ENCODE measurements around the gene EFNA2. TPM values are rescaled to one million over a fixed set of nuclear protein-coding genes. Genes with fewer than 3 reads are reported as not detected.

EFNA2 gene
- total RNA-seq, 4 donors from 2014 or later, result 30.5 to 112 (median 40.6) TPM

DNA sequence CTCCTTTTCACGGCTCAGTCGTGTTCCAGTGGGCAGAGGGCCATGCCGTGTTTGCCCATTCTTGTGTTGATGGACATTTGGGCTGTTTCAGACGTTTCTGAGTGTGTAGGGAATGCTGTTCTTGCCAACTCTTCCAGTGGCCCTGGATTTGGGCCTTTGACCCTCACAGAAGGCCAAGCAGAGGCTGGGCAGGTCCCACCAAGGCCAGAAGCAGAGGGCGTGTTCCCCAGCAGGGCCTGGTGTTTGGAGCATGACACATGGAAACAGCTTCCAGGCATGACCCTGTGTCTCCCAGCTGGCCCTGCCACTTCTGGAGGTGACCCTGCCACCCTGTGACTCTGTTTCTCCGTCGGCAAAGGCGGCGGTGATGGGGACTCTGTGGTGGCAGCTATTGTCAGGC, 35.9 kb downstream of the EFNA2 start:
- TF ChIP-seq CTCF (IDR thresholded peaks at IDR 0.05) (no peak), POLR2A (IDR thresholded peaks at IDR 0.05) (no peak), POLR2AphosphoS5 (IDR thresholded peaks at IDR 0.05) (no peak), EP300 (IDR thresholded peaks at IDR 0.05; ENCODE audit: low read depth) (no peak)
- intact Hi-C loops (cut with DNase I; ENCODE audit: low total_unique reads) (no loop called here), in situ Hi-C loops (cut with MboI; ENCODE audit: low pct_ligation_motif_present in 1 of 4, low pct_unique_long_range_greater_than_20kb in 1 of 4, low sequenced_read_pairs in 3 of 4) (no loop called here)
- Histone ChIP-seq H3K9me3 (no peaks in the 10 kb centered on the region), H3K36me3 (no peaks in the 10 kb centered on the region), H3K27me3 (peaks cover 94% of the 10 kb centered on the region), H3K4me1 (peaks cover 7 to 14% (median 9%) of the 10 kb centered on the region in 4 donors), H3K4me3 (no peak overlapping the region), H3K27ac (no peak overlapping the region)
- no peak for DNase-seq
- 74% methylated on average over 9 of the region's 9 CpGs; no CpG with 5 or more reads in 1 of the 2 donors for WGBS, 2 donors (ENCODE audit: low coverage in 1 of 2)

GRCh38 chr19:1322198-1322981, 36.7 kb downstream of the EFNA2 start:
- Histone ChIP-seq H3K4me1 (peaks cover 7 to 14% (median 9%) of the 10 kb centered on the region in 4 donors), H3K36me3 (no peaks in the 10 kb centered on the region), H3K27me3 (peaks cover 94% of the 10 kb centered on the region), H3K9me3 (no peaks in the 10 kb centered on the region), H3K4me3 (no peak overlapping the region), H3K27ac (no peak overlapping the region)
- in situ Hi-C loops (cut with MboI; ENCODE audit: low pct_ligation_motif_present in 1 of 4, low pct_unique_long_range_greater_than_20kb in 1 of 4, low sequenced_read_pairs in 3 of 4), result no loop called here
- no peak for DNase-seq
- TF ChIP-seq POLR2AphosphoS5 (IDR thresholded peaks at IDR 0.05) (no peak), CTCF (IDR thresholded peaks at IDR 0.05) (no peak), POLR2A (IDR thresholded peaks at IDR 0.05) (no peak), EP300 (IDR thresholded peaks at IDR 0.05; ENCODE audit: low read depth) (no peak)
- 79 to 91% methylated on average over 1 to 14 of the region's 16 CpGs for WGBS, 2 donors (ENCODE audit: low coverage in 1 of 2)
- intact Hi-C loops (cut with DNase I; ENCODE audit: low total_unique reads), result no loop called here

DNA sequence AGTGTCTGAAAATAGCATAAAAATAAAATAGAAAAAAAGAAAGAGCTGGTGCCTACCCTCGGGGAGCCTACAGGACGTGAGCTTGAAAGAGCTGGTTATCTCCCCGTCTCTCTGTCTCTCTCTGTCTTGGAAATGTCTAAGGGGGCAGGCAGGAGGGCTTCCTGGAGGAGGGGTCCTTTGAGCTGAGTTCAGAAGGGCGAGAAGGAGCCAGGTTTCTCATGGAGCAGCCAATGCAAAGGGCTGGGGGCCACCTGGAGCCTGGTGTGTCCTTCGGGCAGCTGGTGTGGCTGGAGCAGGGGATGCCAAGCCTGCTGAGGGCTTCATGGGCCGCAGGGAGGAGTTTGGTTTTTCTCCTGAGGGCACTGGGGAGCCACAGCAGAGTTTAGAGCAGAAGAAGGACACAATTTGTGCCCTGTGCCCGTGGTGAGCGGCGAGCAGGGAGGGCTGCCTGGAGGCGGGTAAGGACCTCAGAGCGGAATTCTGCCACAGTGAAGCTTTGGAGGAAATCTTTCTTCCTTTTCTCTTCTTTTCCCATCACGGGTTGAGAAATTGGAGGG, 38.7 kb downstream of the EFNA2 start:
- no peak for TF ChIP-seq POLR2AphosphoS5 (IDR thresholded peaks at IDR 0.05)
- no peak for TF ChIP-seq POLR2A (IDR thresholded peaks at IDR 0.05)
- TF ChIP-seq CTCF (IDR thresholded peaks at IDR 0.05), result no peak
- no peak for TF ChIP-seq EP300 (IDR thresholded peaks at IDR 0.05; ENCODE audit: low read depth)
- 66 to 92% methylated on average over 5 to 12 of the region's 12 CpGs for WGBS, 2 donors (ENCODE audit: low coverage in 1 of 2)
- peaks cover 74% of the 10 kb centered on the region for H3K27me3 ChIP-seq
- peak overlapping the region in 2 of 4 donors; percentile 21 to 41 for H3K4me3 ChIP-seq
- no peak overlapping the region for H3K27ac ChIP-seq
- intact Hi-C loops (cut with DNase I; ENCODE audit: low total_unique reads), result no loop called here
- H3K4me1 ChIP-seq, result peaks cover 7 to 14% (median 9%) of the 10 kb centered on the region in 4 donors
- no peaks in the 10 kb centered on the region for H3K9me3 ChIP-seq
- in situ Hi-C loops (cut with MboI; ENCODE audit: low pct_ligation_motif_present in 1 of 4, low pct_unique_long_range_greater_than_20kb in 1 of 4, low sequenced_read_pairs in 3 of 4), result no loop called here
- no peaks in the 10 kb centered on the region for H3K36me3 ChIP-seq
- DNase-seq, result no peak

GRCh38 chr19:1324806-1325567, 39.3 kb downstream of the EFNA2 start:
- peaks cover 68% of the 10 kb centered on the region for H3K27me3 ChIP-seq
- no peak for TF ChIP-seq POLR2A (IDR thresholded peaks at IDR 0.05)
- no peak for TF ChIP-seq POLR2AphosphoS5 (IDR thresholded peaks at IDR 0.05)
- TF ChIP-seq CTCF (IDR thresholded peaks at IDR 0.05), result no peak
- no peak for TF ChIP-seq EP300 (IDR thresholded peaks at IDR 0.05; ENCODE audit: low read depth)
- in situ Hi-C loops (cut with MboI; ENCODE audit: low pct_ligation_motif_present in 1 of 4, low pct_unique_long_range_greater_than_20kb in 1 of 4, low sequenced_read_pairs in 3 of 4), result no loop called here
- H3K4me3 ChIP-seq, result peak overlapping the region in 3 of 4 donors; percentile 6 to 41 (median 21)
- 0 to 5% methylated on average over 1 to 55 of the region's 66 CpGs for WGBS, 2 donors (ENCODE audit: low coverage in 1 of 2)
- H3K27ac ChIP-seq, result no peak overlapping the region
- no peaks in the 10 kb centered on the region for H3K36me3 ChIP-seq
- H3K9me3 ChIP-seq, result no peaks in the 10 kb centered on the region
- intact Hi-C loops (cut with DNase I; ENCODE audit: low total_unique reads), result no loop called here
- peak; percentile 56 for DNase-seq
- peaks cover 7 to 14% (median 9%) of the 10 kb centered on the region in 4 donors for H3K4me1 ChIP-seq
